DMS53 treated with DMSO at 0.1 percent for 48 hours (cell line): ENCODE results near the gene WSB2.
"Not testable (repeated sequence)": the region's sequence is repeated elsewhere in the genome, so short reads cannot be mapped to it uniquely, and the experiment has no call there.

Experiments
- DNase-seq: peaks from one replicate; lab custom pipeline; 2025; ENCODE audit not compliant: unreplicated experiment; lab: John Stamatoyannopoulos, UW

Gene WSB2

DNA sequence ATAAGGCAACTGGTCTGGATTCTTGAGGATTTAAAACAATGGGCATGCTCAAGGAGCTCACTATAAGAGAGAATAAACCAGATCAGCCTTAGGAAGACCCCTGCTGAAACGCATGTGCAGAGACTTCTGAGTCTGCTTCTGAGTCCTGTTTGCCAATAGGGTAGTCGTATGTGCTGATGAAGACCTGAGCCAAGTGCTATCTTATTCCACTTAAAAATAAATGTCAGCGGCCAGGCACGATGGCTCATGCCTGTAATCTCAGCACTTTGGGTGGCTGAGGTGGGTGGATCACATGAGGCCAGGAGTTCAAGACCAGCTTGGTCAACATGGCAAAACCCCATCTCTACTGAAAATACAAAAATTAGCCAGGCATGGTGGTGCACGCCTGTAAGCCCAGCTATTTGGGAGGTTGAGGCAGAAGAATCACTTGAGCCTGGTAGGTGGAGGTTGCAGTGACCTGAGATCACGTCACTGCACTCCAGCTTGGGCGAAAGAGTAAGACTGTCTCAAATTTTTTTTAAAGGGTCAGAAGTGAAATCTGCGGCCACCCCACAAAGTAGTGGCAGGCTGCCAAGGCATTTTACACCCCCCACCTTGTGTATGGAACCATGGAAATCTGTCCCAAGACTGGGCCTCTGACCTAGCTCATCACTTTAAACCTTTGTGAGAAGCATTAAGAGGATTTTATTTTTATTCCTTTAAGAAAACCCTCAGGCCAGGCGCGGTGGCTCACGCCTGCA, 24.1 kb downstream of the WSB2 start:
- no peak for DNase-seq

DNA sequence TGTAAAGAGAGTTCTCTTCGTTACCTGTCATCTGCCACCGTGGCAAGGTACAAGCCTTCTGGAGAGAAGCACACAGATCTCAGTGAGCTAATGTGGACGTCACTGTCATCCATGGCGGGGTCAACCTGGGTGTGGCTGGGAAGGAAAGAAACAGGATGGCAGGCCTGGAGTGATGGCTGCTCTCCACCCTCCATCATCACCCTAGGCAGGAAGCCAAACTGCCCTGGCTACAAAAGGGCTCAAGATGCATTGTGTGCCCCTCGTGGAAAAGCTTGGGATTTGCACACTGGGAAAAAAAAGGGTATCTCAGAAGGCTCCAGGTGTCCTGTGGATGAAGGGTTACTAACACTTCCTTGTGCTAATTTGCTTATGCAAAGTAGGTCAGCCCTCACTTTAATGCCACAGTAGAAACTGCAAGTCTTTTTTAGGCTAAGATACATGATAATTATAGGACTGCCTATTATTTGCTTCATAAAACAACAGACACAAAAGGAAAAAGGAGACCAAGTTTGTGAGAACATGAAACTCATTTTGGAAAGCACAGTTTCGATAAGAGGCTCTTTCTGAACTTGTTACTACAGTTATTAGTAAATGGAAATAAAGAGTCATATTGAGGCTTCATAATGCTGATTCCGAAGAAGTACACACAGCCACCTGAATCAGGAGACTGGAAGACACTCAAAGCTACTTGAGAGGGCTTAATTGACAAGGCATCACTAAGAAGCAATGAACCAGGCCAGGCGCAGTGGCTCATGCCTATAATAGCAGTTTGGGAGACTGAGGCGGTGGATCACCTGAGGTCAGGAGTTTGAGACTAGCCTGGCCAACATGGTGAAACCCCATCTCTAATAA, 25.6 kb downstream of the WSB2 start:
- peak; percentile 10 for DNase-seq

DNA sequence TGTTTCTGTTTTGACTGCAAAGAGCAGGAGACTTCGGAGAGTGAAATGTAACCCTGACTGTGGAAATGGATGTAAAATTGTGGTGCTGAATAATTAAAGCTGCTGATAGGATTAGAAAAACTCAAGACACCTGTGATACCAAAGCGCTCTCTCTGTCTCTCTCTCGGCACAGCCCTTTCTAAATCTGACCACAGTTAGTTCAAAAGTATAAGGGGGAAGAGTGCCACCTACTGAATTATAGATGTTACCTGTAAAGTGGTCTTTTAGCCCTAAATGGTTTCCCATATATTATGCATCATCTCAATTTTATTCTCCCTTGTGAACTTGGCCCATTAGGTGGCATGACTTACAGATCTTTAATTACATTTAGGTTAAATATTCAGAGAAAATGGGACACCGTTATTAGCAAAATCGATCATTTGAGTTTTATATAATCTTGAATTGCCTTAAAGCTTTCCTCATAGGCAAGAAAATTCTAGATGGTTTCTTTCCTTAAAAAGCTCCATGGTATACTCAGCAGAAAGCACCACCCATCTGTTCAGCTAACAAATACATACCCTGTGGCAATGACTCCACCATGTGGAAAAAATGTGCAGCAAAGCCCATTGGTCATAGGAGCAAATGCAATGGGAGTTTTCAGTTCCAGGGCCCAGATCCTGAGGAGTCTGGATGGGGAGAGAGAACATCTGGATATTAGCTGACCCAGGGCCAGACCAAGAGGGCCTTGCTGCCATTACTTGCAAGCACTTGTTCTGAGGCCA, 26.4 kb downstream of the WSB2 start:
- peak; percentile 34 for DNase-seq

DNA sequence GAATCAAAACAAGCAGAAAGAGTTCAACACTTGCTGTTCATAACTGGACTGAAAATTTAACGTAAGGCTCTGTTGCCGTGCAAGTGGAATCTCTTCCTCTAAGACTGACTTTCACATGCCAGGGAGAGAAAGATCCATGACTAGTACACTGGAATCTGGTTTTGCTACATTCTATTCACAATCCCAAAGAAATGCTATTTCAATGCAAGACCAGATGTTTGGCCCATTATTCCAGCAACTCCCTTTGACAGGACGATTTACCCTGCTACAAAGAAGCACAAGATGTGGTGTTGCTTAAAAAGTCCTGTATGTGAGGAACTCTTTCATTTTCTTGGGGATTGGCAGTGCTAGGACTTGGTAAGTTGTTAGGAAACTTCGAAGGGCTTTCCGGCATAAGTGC, 27.1 kb downstream of the WSB2 start:
- DNase-seq, result no peak

DNA sequence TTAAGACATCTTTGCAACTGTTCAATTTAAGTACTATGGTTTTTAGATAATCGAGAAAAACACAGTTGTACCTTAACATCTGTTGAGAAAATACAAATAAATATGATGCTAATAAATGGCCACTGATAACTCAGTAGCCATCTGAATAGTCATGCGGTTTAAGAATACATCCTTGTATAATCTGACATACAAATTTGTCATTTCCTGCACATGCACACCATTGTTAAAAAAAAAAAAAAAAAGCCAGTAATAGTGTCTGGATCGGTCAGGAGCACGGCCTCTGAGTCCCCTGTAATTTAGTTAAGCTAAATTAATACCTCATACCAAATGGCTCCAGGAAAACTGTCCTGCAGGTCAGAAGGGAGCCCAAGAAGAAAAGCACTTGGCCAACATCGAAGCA, 27.7 kb downstream of the WSB2 start:
- DNase-seq, result no peak

DNA sequence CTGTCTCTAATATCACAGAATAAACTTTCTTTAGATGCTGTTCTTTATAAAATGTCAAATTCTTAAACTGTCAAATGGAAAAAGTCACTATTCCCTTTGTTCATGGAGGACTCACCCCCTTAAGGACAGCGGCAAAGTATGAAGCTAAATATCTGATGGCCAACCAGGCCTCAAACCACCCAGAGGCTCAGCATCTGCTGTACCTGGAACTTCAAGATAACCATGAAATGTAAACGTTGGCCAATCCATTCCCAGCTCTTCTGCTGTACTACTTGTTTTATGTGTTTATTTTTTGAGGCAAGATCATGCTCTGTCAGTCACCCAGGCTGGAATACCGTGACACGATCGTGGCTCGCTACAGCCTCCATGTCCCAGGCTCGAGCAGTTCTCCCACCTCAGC, 28.8 kb downstream of the WSB2 start:
- DNase-seq, result no peak

DNA sequence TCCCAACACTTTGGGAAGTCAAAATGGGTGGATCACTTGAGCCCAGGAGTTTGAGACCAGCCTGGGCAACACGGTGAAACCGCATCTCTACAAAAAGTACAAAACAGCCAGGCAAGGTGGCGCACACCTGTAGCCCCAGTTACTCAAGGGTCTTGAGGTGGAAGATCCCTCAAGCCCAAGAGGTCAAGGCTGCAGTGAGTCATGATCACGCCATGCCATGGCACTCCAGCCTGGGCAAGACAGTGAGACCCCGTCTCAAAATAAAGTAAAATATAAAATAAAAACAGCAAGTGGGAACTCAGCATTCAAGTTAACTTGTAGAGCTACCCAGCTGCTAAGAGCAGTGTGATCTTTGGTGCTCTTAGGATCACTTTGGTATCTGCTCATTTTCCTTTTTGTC, 31.8 kb downstream of the WSB2 start:
- no peak for DNase-seq

DNA sequence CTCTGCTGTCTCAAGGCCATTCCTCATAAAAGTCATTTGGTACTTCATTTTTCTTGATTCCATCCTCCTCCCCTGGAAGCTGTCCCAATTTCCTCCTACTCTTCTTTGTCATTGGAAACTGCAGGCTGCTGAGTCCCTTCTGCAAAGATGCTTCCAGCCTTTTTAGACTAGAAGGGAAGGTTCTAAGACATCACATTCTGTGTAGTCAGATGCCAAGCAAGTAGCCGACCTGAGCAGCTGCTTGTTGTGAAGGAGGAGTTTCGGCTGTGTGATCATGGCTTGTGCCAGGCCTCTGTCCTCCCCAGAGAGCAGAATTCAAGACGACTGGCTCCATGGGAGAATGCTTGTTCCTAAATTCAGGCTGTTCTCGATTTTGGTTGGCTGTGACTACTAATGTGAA, 35.8 kb downstream of the WSB2 start:
- DNase-seq, result no peak

DNA sequence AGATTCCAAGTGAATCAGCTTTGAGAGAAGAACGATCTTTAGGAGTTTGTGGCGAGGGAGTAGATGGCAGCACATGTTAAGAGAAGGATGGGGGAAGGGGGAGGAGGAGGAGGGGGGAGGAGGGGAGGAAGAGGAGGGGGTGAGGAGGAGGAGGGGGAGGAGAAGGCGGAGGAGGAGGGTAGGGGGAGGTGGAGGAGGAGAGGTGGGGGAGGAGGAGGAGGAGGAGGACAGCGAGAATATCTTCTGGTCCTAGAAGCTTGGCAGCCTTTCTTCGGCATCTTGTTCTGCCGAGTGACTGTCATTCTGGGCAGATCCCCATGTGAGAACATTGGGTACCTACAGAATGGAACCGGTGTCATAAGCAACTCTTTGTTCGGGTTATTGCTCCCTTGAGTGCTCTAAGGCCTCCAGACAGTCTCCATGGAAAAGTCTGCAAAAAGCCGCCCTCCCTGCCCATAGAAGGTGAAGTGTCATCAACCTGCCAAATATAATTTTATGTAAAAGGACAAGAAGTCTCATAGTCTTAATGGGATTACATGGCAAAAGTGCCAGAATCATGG, 37.6 kb downstream of the WSB2 start:
- no peak for DNase-seq

DNA sequence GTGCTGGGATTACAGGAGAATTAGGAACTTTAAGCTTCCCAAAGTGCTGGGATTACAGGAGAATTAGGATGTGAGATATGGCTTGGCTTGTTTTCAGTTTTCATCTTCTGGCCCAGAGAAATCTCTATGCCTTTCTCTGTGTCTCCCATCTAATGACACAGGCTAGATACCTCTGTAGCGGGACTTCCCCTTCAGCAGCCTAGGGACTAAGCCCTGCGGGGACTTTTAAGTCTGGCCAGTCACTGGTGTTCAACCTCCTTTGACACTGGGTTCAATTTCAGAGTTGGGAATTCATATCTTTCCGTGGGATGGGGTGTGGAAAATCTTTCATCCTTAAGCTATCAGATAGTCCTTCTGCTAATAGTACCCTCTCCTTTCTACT, 38.3 kb downstream of the WSB2 start:
- no peak for DNase-seq

DNA sequence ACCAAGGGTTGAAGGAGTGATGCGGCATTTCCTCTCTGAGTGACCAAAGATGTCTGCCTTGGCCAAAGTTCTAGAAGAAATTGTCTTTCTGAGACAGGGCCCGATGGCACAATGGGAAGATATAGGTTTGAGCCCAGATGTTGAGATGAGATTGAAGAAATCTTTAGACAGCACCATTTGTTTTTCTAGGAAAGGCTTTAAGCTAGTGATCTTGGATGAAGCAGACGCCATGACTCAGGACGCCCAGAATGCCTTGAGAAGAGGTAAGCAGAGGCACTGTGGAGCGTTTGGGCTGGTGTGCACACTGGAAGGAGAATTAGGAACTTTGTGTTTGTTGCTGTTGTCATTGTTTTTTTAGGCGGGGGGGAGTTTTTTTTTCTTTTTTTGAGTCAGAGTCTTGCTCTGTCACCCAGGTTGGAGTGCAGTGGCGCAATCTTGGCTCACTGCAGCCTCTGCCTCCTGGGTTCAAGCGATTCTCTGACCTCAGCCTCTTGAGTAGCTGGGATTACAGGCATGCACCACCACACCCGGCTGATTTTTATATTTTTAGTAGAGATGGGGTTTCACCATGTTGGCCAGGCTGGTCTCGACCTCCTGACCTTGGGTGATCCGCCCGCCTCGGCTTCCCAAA, 38.8 kb downstream of the WSB2 start:
- not testable (repeated sequence) for DNase-seq

DNA sequence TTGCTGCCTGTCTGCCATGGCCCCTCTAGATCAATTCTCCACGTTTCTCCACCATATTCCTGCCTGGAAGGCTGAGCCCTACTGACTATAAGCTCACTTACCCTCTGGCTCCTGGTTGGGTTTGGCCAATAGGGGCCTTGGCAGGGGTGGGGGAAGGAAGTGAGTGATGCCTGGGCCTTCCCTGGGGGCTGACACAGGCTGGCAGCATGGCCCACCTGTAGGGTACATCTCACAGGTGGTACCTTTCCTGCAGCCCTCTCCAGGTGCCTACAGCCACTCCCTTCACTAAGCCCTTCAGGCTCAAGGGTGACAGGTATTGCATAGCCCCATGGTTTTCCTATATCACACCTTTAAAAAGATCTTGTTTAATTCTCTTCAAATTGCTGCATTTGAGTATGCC, 40.9 kb downstream of the WSB2 start:
- no peak for DNase-seq

DNA sequence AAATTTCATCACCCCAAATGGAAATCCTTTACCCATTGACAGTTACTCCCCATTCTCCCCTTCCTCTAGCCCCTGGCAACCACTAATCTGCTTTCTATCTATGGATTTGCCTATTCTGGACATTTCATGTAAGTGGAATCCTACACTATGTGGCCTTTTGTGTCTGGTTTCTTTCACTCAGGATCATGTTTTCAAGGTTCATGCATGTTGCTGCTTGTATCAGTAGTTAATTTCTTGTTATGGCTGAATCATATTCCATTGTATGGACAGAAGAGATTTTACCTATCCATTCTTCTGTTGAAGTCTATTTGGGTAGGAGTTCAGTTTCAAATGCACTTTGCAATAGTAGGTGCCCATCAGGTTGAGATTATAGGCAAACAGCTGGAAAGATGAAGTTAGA, 43.1 kb downstream of the WSB2 start:
- DNase-seq, result no peak

DNA sequence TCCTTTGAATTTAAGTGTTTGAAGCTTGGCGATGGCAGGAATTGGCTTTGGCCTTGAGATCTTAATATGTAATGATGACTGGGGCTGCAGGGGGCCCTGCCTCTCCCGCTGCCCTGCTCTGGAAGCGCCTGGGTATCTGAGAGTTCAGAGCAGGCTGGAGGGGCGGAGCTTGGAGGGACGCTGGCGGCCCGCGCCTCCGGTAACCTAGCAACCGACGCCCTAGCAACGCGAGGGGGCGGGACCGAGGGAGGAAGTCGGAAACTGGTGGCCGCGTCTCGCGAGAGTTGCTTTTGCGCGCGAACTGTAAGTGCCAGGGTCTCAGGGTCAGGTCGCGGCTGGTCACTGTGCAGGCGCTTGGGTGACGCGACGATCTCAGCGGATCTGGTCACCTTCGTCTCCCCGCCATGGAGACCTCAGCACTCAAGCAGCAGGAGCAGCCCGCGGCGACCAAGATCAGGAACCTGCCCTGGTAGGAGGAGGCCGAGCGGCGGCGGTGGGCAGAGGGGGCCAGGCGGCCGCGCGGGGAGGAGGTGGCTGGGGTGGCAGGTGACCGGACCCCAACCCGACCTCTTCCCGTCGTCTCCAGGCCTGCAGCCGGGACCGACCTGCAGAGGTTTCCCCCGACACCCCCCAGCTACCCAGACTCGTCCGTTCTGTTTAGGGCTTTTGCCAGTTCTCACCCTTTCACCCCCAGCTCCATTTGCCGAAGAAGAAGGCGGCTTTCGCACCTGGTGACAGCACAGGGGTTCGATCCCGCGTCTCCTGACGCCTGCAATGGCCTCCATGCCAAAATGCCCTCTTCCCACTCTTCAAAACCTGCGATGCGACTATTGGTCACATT, 44.3 kb downstream of the WSB2 start, which contains the start of gene RFC5:
RFC5 (plus strand) TSS at position 280 of the 841 bp plus-strand sequence; CDS start at position 405, 125 bp downstream.
- peak; percentile 97 for DNase-seq

DNA sequence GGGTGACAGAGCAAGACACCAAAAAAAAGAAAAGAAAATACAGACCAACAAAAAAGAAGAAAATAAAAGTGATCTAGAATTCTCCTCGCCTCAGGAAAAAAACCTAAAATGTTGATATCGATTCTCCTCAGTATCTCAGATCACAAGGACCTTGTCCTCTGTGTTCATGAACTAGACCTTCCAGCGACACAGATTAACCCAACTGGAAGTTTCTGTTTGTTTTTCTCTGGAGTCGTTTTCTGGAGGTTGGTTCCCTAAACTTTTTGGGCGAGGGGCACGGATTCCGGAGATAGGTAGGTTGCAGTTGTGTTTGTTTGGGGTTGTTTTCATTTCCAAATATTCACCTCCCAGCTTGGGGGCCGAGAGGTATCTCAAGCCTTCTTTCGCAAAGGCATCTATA, 45.0 kb downstream of the WSB2 start:
- DNase-seq, result peak; percentile 10

DNA sequence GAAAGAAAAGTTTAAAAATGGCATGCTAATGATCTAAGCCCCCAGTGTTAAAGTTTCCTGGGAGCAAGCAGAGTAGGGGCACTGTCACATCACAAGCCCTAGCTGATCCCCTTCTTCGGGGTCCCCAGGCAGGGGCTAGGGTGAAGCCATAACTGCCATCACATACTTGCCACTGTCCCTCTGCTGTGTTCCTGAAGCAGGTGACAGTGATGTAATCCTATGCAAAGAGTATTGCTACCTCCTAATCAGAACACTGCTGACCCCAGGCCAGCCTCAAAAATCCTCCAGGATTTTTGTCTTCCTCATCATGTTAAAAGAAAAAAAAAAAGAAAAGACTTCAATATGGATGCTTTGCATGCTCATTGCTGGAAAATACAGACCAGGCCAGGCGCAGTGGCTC, 45.7 kb downstream of the WSB2 start:
- no peak for DNase-seq

DNA sequence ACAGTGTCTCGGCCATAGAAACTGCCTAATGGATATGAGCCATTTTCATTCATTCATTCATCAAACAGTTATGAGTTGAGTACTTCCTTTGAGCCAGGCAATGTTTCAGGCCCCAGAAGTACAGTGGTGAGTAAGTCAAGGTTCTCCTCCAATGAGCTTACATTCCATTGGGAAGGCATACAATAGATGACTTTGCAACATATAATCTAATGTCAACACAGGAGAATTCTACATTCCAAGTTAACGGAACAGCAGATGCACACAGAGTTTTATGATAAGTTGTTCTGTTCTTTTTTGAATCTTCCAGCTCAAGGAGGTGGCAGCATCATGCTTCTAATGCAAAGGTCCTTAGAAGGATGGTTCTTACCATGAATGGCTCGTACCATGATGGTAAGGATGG, 47.7 kb downstream of the WSB2 start:
- no peak for DNase-seq

DNA sequence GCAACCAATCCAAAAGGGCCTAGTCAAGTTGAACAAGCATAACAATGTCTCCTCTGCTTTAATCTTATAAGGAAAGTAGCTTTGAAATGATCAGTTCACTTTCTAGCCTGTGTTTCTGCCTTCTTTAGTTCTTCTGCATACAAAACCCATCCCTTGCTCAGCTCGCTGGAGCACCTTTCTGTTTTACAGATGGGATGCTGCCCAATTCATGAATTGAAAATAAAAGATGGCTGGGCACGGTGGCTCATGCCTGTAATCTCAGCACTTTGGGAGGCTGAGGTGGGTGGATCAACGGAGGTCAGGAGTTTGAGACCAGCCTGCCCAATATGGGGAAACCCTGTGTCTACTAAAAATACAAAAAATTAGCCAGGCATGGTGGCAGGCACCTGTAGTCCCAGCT, 49.0 kb downstream of the WSB2 start:
- DNase-seq, result no peak

DNA sequence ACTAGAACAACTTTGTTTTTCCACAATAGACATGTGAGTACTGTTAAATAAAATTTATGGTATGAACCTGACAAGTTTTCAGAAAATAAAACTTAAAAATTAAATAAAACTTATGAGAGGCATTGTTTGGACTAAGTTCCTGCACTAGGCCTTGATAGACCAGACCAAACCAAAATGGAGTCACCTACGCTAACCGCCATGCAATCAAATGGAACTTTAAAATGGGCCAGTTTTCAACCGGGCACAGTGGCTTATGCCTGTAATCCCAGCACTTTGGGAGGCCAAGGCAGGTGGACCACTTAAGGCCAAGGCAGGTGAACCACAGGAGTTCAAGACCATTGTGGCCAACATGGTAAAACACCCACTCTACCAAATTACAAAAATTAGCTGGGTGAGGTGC, 49.6 kb downstream of the WSB2 start:
- no peak for DNase-seq

DNA sequence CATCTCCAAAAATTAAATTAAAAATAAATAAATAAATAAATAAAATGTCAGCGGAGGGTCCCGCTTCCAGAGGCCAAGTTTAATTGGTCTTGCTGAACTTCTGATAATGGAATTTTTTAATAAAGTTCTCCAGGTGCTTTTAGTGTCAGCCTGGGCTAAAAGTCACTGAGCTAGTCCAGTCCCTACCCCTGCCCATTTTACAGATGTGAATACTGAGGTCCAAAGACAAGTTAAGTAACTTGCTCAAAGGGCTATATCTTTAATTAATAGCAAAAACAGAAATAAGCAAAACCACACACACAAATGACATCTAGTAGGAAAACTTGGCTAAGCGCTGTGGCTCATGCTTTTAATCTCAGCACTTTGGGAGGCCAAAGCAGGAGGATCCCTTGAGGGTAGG, 50.1 kb downstream of the WSB2 start:
- DNase-seq, result no peak
